Neural cell (in vitro differentiated cells): Measurements from ENCODE around the gene SLC26A4. TPM values are rescaled to one million over a fixed set of nuclear protein-coding genes. Genes with fewer than 3 reads are reported as not detected.

ENCODE experiments used
- H2AFZ ChIP-seq: fragments of 200-600, 300-800 bp; sonication (generic), shearing (Covaris generic); 2 replicates; pipeline ENCODE4 v1.6.0; 2014; ENCODE audit warnings: low read depth, mild to moderate bottlenecking, antibody characterized with exemption, low read length, moderate library complexity
- H3F3A ChIP-seq: fragments of 200-600 bp; shearing (Covaris generic); 2 replicates; pipeline ENCODE4 v1.6.1; 2016; ENCODE audit warnings: mild to moderate bottlenecking, moderate library complexity, mixed read lengths, antibody characterized with exemption, low read length; ENCODE audit not compliant: insufficient read depth, poor library complexity, severe bottlenecking
- H3K27ac ChIP-seq: fragments of 200-600, 300-800 bp; sonication (generic), shearing (Covaris generic); 2 replicates; pipeline ENCODE4 v1.5.1; 2014; ENCODE audit warnings: mild to moderate bottlenecking, low read length, moderate library complexity
- H3K27me3 ChIP-seq: fragments of 300-800, 200-600 bp; sonication (generic), shearing (Covaris generic); 2 replicates; pipeline ENCODE4 v1.6.0; 2014; ENCODE audit warnings: mild to moderate bottlenecking, low read depth, low read length, moderate library complexity; ENCODE audit not compliant: insufficient read depth
- H3K36me3 ChIP-seq: fragments of 300-800, 200-600 bp; sonication (generic), shearing (Covaris generic); 2 replicates; pipeline ENCODE4 v1.5.1; 2014; ENCODE audit warnings: mild to moderate bottlenecking, antibody characterized with exemption, low read length, moderate library complexity; ENCODE audit not compliant: insufficient read depth
- H3K4me2 ChIP-seq: fragments of 300-800, 200-600 bp; sonication (generic), shearing (Covaris generic); 2 replicates; pipeline ENCODE4 v1.6.0; 2014; ENCODE audit warnings: mild to moderate bottlenecking, low read length
- H3K4me3 ChIP-seq: fragments of 300-800, 200-600 bp; sonication (generic), shearing (Covaris generic); 2 replicates; pipeline ENCODE4 v1.5.1; 2014; ENCODE audit warnings: mild to moderate bottlenecking, low read length, moderate library complexity
- H3K79me2 ChIP-seq: fragments of 200-600 bp; shearing (Covaris generic); replicated peaks from 2 replicates; pipeline ENCODE4 v1.6.0; 2014; ENCODE audit warnings: mild to moderate bottlenecking, low read length, moderate library complexity; ENCODE audit not compliant: insufficient read depth
- H3K9ac ChIP-seq: fragments of 300-800, 200-600 bp; sonication (generic), shearing (Covaris generic); 2 replicates; pipeline ENCODE4 v1.6.1; 2016; ENCODE audit warnings: mild to moderate bottlenecking, low read length, mixed read lengths
- H3K9me2 ChIP-seq: fragments of 200-600 bp; shearing (Covaris generic); 2 replicates; pipeline ENCODE4 v1.6.1; 2016; ENCODE audit warnings: mild to moderate bottlenecking, low read length, mixed read lengths; ENCODE audit not compliant: insufficient read depth
- H3K9me3 ChIP-seq: fragments of 200-600, 300-800 bp; sonication (generic), shearing (Covaris generic); 2 replicates; pipeline ENCODE4 v1.6.1; 2016; ENCODE audit warnings: mild to moderate bottlenecking, mixed run types, low read length, moderate library complexity, mixed read lengths
- H4K20me1 ChIP-seq: fragments of 200-600 bp; shearing (Covaris generic); 2 replicates; pipeline ENCODE4 v1.6.1; 2016; ENCODE audit warnings: mild to moderate bottlenecking, mixed run types; ENCODE audit not compliant: insufficient read depth
- EZH2 ChIP-seq: fragments of 200-600, 300-800 bp; shearing (Covaris generic), sonication (generic); IDR thresholded peaks from 2 replicates; pipeline ENCODE4 v1.6.1; 2014; ENCODE audit warnings: antibody characterized with exemption, low read length, borderline replicate concordance, mild to moderate bottlenecking; ENCODE audit not compliant: insufficient read depth, poor library complexity, severe bottlenecking
- MXI1 ChIP-seq: fragments of 450-650 bp; conservative IDR thresholded peaks from 2 replicates; pipeline ENCODE4 v1.6.1; 2014; ENCODE audit warnings: antibody characterized with exemption, mild to moderate bottlenecking; ENCODE audit not compliant: poor library complexity, severe bottlenecking
- POLR2AphosphoS5 ChIP-seq: IDR thresholded peaks from 2 replicates; pipeline ENCODE4 v1.6.1; 2012
- RAD21 ChIP-seq: fragments of 450-650 bp; conservative IDR thresholded peaks from 2 replicates; pipeline ENCODE4 v1.6.1; 2014; ENCODE audit warnings: antibody characterized with exemption, mild to moderate bottlenecking, moderate library complexity
- SMC3 ChIP-seq: fragments of 450-650 bp; conservative IDR thresholded peaks from 2 replicates; pipeline ENCODE4 v1.6.1; 2014; ENCODE audit warnings: antibody characterized with exemption, mild to moderate bottlenecking, moderate library complexity; ENCODE audit not compliant: poor library complexity
- TAF1 ChIP-seq: IDR thresholded peaks from 2 replicates; pipeline ENCODE4 v1.6.1; 2012; ENCODE audit warnings: low read depth
- polyA plus RNA-seq: library from polyadenylated mRNA; depleted of rRNA; stranded (reverse); fragments of >200 nt; gene quantifications from 2 replicates; pipeline ENCODE4 v1.2.3, GENCODE V29; 2014
- TF ChIP-seq, protein P1 (sequence below): fragments of 450-650 bp; IDR thresholded peaks from 2 replicates; pipeline ENCODE4 v1.5.1; 2014; ENCODE audit warnings: antibody characterized with exemption, mild to moderate bottlenecking, moderate library complexity; ENCODE audit not compliant: poor library complexity, severe bottlenecking
- TF ChIP-seq, protein P2 (sequence below): IDR thresholded peaks from 2 replicates; pipeline ENCODE4 v1.6.1; 2012; ENCODE audit warnings: borderline replicate concordance

SLC26A4 gene
- polyA plus RNA-seq, 1 donor from 2014 or later = not detected

DNA sequence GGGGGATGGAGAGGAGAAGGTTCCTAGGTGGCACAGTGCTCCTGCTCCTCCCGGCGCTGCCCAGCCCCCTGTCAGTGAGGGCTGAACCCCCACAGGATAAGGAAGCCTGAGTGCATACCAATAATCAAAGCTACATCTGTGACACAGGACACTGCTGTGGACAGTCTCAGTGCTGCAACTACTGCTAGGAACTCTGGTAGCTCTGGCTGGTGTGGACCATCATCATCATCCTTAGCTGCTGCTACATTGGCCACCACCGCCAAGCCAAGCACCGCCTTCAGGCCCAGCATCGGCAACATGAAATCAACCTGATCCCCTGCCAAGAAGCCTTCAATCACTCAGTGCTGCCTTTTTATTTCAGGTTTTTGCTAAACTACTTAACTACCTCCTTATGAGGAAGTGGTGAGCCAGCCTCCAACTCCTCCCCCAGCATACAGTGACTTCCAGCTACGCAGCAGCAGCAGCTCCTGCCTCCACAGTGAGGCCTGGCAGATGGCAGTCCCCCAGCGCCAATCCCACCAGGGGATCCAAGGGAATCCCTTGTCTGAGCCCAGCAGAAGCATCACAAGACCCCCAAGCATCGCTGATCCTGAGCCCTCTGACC is 32.1 kb upstream of the SLC26A4 start:
- H3K79me2 ChIP-seq = no peaks in the 10 kb centered on the region
- TF ChIP-seq, protein P1, sequence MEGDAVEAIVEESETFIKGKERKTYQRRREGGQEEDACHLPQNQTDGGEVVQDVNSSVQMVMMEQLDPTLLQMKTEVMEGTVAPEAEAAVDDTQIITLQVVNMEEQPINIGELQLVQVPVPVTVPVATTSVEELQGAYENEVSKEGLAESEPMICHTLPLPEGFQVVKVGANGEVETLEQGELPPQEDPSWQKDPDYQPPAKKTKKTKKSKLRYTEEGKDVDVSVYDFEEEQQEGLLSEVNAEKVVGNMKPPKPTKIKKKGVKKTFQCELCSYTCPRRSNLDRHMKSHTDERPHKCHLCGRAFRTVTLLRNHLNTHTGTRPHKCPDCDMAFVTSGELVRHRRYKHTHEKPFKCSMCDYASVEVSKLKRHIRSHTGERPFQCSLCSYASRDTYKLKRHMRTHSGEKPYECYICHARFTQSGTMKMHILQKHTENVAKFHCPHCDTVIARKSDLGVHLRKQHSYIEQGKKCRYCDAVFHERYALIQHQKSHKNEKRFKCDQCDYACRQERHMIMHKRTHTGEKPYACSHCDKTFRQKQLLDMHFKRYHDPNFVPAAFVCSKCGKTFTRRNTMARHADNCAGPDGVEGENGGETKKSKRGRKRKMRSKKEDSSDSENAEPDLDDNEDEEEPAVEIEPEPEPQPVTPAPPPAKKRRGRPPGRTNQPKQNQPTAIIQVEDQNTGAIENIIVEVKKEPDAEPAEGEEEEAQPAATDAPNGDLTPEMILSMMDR = no peak
- no peaks in the 10 kb centered on the region for H3K36me3 ChIP-seq
- H3K9ac ChIP-seq = no peak overlapping the region
- no peaks in the 10 kb centered on the region for H3K9me2 ChIP-seq
- no peaks in the 10 kb centered on the region for H3K9me3 ChIP-seq
- H2AFZ ChIP-seq = no peak overlapping the region
- H3F3A ChIP-seq = no peaks in the 10 kb centered on the region
- no peaks in the 10 kb centered on the region for H4K20me1 ChIP-seq
- no peaks in the 10 kb centered on the region for H3K27me3 ChIP-seq
- no peak overlapping the region for H3K27ac ChIP-seq
- no peak overlapping the region for H3K4me2 ChIP-seq
- no peak overlapping the region for H3K4me3 ChIP-seq

DNA sequence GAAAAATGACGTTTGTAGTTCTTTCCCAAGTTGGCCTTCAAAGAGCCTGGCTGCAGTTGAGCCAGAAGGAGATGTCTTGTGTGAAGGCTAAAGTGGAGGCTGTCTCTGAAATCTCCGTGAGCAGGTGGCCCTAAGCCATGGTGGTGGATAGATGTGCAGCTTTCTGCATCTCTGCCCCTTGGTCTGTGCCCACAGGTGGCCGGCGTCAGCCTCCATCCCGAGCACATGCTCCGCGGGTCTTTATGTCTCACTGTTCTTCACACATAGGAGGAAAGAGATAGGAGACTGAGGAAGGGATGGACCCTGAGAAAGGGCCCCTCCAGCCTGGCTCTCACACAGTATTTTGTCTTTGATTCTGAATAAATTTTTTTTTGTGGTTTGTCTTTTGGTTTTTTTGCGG is 30.3 kb upstream of the SLC26A4 start:
- H3K9me3 ChIP-seq = no peaks in the 10 kb centered on the region
- H3K9ac ChIP-seq = no peak overlapping the region
- H3K4me2 ChIP-seq = no peak overlapping the region
- H4K20me1 ChIP-seq = no peaks in the 10 kb centered on the region
- no peak overlapping the region for H3K4me3 ChIP-seq
- TF ChIP-seq RAD21 (no peak), TAF1 (no peak), SMC3 (no peak), MXI1 (no peak), POLR2AphosphoS5 (no peak)
- TF ChIP-seq, protein P1 = no peak
- H3K9me2 ChIP-seq = no peaks in the 10 kb centered on the region
- H3K36me3 ChIP-seq = no peaks in the 10 kb centered on the region
- no peak overlapping the region for H2AFZ ChIP-seq
- H3K27ac ChIP-seq = no peak overlapping the region
- no peaks in the 10 kb centered on the region for H3F3A ChIP-seq
- no peaks in the 10 kb centered on the region for H3K79me2 ChIP-seq
- no peaks in the 10 kb centered on the region for H3K27me3 ChIP-seq

DNA sequence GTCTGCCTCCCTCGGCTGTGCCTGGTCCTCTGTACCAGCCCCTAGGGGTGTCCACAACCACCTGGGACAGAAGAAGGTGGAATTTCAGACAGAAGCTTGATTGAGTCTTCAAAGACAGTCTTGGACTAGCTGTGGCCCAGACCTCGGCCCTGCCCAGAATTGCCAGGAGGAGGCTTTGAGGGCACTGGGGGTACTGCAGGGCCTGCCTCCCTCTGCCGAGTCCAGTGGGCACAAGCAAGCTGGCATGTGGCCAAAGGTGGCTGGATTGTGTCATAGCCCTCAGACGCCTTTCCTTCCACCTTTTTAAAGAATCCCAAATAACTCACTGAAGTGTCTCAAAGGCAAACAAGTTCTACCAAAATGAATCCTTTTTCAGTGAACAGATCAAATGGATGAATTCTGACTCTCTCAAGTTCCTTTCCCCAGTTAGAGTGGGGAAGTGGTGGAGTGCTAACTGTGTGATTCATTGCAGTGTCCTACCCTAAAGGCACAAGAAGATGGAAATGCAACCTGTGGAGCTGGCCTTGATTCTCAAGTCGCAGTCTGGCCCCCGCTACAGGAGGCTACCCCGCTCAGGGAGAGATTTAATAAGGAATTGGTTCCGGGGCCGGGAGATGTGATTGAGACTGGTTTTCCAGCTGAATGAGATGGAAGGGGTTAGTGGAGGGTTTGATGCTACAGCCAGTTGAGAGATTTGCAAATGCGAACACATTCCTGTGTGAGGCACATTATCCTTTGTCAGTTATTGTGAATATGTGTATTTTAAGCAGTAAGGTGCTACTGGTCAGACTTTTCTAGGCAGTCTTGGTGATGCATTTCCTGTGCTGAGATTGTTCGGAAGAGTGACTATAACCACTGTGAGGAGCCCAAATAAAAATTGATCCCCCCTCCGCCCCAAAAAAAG is 28.8 kb upstream of the SLC26A4 start:
- H3K27ac ChIP-seq = no peak overlapping the region
- H3F3A ChIP-seq = no peaks in the 10 kb centered on the region
- no peaks in the 10 kb centered on the region for H3K27me3 ChIP-seq
- no peak overlapping the region for H3K4me3 ChIP-seq
- no peaks in the 10 kb centered on the region for H3K9me2 ChIP-seq
- H3K4me2 ChIP-seq = no peak overlapping the region
- H3K9me3 ChIP-seq = no peaks in the 10 kb centered on the region
- H3K9ac ChIP-seq = no peak overlapping the region
- H4K20me1 ChIP-seq = no peaks in the 10 kb centered on the region
- H3K79me2 ChIP-seq = no peaks in the 10 kb centered on the region
- no peaks in the 10 kb centered on the region for H3K36me3 ChIP-seq
- no peak for TF ChIP-seq SMC3
- no peak for TF ChIP-seq TAF1
- no peak for TF ChIP-seq MXI1
- no peak for TF ChIP-seq RAD21
- TF ChIP-seq, protein P1 = no peak
- TF ChIP-seq EZH2 = no peak
- no peak for TF ChIP-seq POLR2AphosphoS5
- TF ChIP-seq, protein P2, sequence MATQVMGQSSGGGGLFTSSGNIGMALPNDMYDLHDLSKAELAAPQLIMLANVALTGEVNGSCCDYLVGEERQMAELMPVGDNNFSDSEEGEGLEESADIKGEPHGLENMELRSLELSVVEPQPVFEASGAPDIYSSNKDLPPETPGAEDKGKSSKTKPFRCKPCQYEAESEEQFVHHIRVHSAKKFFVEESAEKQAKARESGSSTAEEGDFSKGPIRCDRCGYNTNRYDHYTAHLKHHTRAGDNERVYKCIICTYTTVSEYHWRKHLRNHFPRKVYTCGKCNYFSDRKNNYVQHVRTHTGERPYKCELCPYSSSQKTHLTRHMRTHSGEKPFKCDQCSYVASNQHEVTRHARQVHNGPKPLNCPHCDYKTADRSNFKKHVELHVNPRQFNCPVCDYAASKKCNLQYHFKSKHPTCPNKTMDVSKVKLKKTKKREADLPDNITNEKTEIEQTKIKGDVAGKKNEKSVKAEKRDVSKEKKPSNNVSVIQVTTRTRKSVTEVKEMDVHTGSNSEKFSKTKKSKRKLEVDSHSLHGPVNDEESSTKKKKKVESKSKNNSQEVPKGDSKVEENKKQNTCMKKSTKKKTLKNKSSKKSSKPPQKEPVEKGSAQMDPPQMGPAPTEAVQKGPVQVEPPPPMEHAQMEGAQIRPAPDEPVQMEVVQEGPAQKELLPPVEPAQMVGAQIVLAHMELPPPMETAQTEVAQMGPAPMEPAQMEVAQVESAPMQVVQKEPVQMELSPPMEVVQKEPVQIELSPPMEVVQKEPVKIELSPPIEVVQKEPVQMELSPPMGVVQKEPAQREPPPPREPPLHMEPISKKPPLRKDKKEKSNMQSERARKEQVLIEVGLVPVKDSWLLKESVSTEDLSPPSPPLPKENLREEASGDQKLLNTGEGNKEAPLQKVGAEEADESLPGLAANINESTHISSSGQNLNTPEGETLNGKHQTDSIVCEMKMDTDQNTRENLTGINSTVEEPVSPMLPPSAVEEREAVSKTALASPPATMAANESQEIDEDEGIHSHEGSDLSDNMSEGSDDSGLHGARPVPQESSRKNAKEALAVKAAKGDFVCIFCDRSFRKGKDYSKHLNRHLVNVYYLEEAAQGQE = no peak
- H2AFZ ChIP-seq = no peak overlapping the region
